PC-9 (cell line): ENCODE data around the gene ORC3.

ENCODE experiments used
- CTCF ChIP-seq: fragments of 200-600 bp; sonication (generic); conservative IDR thresholded peaks from 2 replicates; pipeline ENCODE4 v1.6.1; 2017; ENCODE audit warnings: mixed run types, antibody characterized with exemption, mild to moderate bottlenecking, moderate library complexity
- EZH2 ChIP-seq: fragments of 200-600 bp; sonication (generic); IDR thresholded peaks from 2 replicates; pipeline ENCODE4 v1.8.0; 2017; ENCODE audit warnings: antibody characterized with exemption, low read depth

- TF ChIP-seq CTCF: no peak
- no peak for TF ChIP-seq EZH2
Observed at GRCh38 chr6:87572021-87572420, 17.9 kb upstream of the ORC3 start.
